OCI-LY1 (cell line): Measurements from ENCODE around the gene COX19.

Source experiments
- EZH2 ChIP-seq: fragments of 200-600 bp; sonication (generic), shearing (Covaris generic); IDR thresholded peaks from 2 replicates; pipeline ENCODE4 v1.8.0; 2017; ENCODE audit warnings: borderline replicate concordance, mixed run types, mild to moderate bottlenecking, antibody characterized with exemption, low read length, moderate library complexity, mixed read lengths
- TF ChIP-seq, protein P1 (sequence below): fragments of 200-600 bp; sonication (generic), shearing (Covaris generic); IDR thresholded peaks from 2 replicates; pipeline ENCODE4 v1.5.1; 2017; ENCODE audit warnings: mild to moderate bottlenecking, antibody characterized with exemption, low read length, moderate library complexity, mixed read lengths

DNA sequence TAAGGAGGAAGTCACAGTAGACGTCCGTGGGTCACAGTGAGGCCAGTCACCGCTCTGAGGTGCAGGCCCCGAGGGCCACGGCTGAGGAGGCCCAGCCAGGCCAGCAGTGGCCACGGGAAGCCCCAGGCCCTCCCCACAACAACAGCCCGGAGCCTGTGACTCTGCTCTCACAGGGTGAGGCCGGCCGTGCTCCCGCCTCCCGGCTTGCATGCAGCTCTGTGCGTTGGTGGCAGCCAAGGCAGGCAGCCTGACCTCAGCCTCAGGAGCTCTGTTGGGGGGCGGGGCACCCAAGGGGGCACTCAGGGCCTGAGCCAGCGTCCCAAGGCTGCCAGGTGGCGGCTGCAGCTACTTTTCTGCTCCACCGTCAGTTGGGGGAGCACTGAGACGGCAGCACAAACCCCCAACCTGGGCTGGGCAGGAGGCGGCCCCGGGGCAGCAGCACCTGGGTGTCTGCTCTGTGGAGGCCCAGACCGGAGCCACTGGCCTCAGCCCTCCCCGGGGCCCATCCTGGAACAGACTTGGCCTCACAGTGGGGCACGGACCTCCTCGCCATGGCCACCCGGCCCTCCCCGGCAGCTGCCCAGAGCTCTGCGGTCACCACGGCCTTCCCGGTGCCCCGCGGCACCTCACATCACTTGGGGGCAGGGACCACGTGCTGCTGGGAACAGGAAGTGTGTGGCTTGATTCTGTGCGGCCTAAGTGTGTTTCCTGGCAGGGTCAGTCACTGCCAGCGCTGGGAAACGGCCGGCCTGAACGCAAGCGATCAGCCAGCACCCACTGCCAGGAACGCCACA, 20.9 kb upstream of the COX19 start:
- TF ChIP-seq, protein P1, sequence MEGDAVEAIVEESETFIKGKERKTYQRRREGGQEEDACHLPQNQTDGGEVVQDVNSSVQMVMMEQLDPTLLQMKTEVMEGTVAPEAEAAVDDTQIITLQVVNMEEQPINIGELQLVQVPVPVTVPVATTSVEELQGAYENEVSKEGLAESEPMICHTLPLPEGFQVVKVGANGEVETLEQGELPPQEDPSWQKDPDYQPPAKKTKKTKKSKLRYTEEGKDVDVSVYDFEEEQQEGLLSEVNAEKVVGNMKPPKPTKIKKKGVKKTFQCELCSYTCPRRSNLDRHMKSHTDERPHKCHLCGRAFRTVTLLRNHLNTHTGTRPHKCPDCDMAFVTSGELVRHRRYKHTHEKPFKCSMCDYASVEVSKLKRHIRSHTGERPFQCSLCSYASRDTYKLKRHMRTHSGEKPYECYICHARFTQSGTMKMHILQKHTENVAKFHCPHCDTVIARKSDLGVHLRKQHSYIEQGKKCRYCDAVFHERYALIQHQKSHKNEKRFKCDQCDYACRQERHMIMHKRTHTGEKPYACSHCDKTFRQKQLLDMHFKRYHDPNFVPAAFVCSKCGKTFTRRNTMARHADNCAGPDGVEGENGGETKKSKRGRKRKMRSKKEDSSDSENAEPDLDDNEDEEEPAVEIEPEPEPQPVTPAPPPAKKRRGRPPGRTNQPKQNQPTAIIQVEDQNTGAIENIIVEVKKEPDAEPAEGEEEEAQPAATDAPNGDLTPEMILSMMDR, result no peak
- TF ChIP-seq EZH2, result no peak
